Heart right ventricle (tissue), 16 donors: ENCODE results near the gene ID2. TPM values are rescaled to one million over a fixed set of nuclear protein-coding genes. Genes with fewer than 3 reads are reported as not detected.

Experiments
- ATAC-seq, 8 donors: fragments of 200-7000 bp; cut with Tn5 transposase; one replicate each; pipeline ENCODE4 v1.9.1; 2020; ENCODE audit warnings: mild to moderate bottlenecking in 8 of 8, moderate library complexity in 8 of 8, moderate number of reproducible peaks in 1 of 8
- DNase-seq, 2 donors: peaks; one replicate each; pipeline ENCODE4 v3.0.0-alpha.2; 2020
- H3K27ac ChIP-seq, 10 donors: fragments of 200-600 bp; sonication (generic) in 2 of 10; one replicate each; pipeline versions ENCODE4 v1.5.0 to v1.8.0; 2020 to 2022; ENCODE audit warnings: mild to moderate bottlenecking in 3 of 10
- H3K27me3 ChIP-seq, 7 donors: fragments of 200-600 bp; one replicate each; pipeline ENCODE4 v1.8.0; 2021 to 2022; ENCODE audit warnings: mild to moderate bottlenecking in 2 of 7
- H3K36me3 ChIP-seq, 9 donors: fragments of 200-600 bp; sonication (generic) in 1 of 9; one replicate each; pipeline versions ENCODE4 v1.5.0 to v1.8.0; 2020 to 2022; ENCODE audit warnings: mild to moderate bottlenecking in 2 of 9
- H3K4me1 ChIP-seq, 9 donors: fragments of 200-600 bp; sonication (generic) in 1 of 9; one replicate each; pipeline versions ENCODE4 v1.5.0 to v1.8.0; 2020 to 2022; ENCODE audit warnings: mild to moderate bottlenecking in 4 of 9
- H3K4me3 ChIP-seq, 10 donors: fragments of 200-600 bp; sonication (generic) in 2 of 10; one replicate each; pipeline versions ENCODE4 v1.5.0 to v1.8.0; 2020 to 2022; ENCODE audit warnings: mild to moderate bottlenecking in 7 of 10, moderate library complexity in 2 of 10
- H3K9me3 ChIP-seq, 11 donors: fragments of 200-600 bp in 10 of 11; sonication (generic) in 2 of 11; one replicate each; pipeline versions ENCODE4 v1.5.0 to v1.8.0; 2013 to 2022; ENCODE audit warnings: mild to moderate bottlenecking in 2 of 11, control low read depth in 1 of 11, moderate library complexity in 1 of 11
- CTCF ChIP-seq, 9 donors: fragments of 200-600 bp; sonication (generic) in 2 of 9; IDR thresholded peaks; one replicate each; pipeline versions ENCODE4 v1.5.0 to v1.8.0; 2021 to 2022; ENCODE audit warnings: antibody characterized with exemption in 9 of 9, mild to moderate bottlenecking in 5 of 9, moderate library complexity in 1 of 9
- WGBS, 2 donors: extraction: QIAGEN DNeasy Blood & Tissue Kit; methylation state at CpG; one replicate each; pipeline ENCODE4 v1.1.7; 2013; ENCODE audit warnings: inconsistent platforms in 1 of 2; 5-methylcytosine and 5-hydroxymethylcytosine counted together
- intact Hi-C, 10 donors: fragments of 100-400 bp; cut with DNase I; formaldehyde crosslinking; loops; one replicate each; pipeline versions ENCODE4 v1.11.1 to v1.14.2; 2022
- polyA plus RNA-seq, 2 donors: library from polyadenylated mRNA; stranded (reverse); fragments of 200-250 nt; gene quantifications; one replicate each; pipeline ENCODE4 v1.2.3, GENCODE V29; 2013
- total RNA-seq, 10 donors: library from RNA; stranded (reverse); fragmentation: NEBNext Ultra II Directional in 3 of 10; extraction: Animal tissue kit (Norgen Biotek cat#: 25700) in 3 of 10; gene quantifications; one replicate each; pipeline versions ENCODE4 v1.2.1 to v1.2.4, GENCODE V29; 2021 to 2023
- donor health status: Arrhythmogenic right ventricular cardiomyopathy.
- donor health status: ischemic (EF 13 %, LVEDD 7.1; RV severe dilation, severe dysfunction).
- donor health status: healthy with polysubstance abuse.
- donor health status: DM: no; HTN: yes; CAD: no.
- donor health status: DM: no; HTN: no; CAD: no.
- donor health status: ischemic (EF 25% LVEDD 6.9; RV normal size, moderate dysfunction).
- donor health status: ischemic (EF 25% LVEDD 5.7; RV mildly dilated, moderate dysfunction).
- donor health status: healthy.
- donor health status: DM: yes; HTN: yes; CAD: no.
- donor health status: Ischemic cardiomyopathy.
- donor health status: ischemic (EF 35%, LVEDD 5.7; RV mildly dilated, moderate dysfunction).
- donor health status: nonischemic (EF 11% LVEDD 7.7; RV severe dilation, severe dysfunction).
- donor health status: DM: yes; HTN: yes; CAD: no.
- donor health status: PGD.
- donor health status: ischemic (EF 29% LVEDD 5.4; RV normal size, mild dysfunction).
- donor health status: nonischemic (EF 23%, LVEDD 6.1; RV moderate dilation, normal function).

ID2 gene
- total and polyA plus RNA-seq, 12 donors: 20.8 to 113 (median 28.5) TPM

- Histone ChIP-seq H3K27me3 (no peaks in the 10 kb centered on the region), H3K36me3 (no peaks in the 10 kb centered on the region), H3K4me3 (no peak overlapping the region), H3K4me1 (peaks cover 0 to 13% (median 0%) of the 10 kb centered on the region in 9 donors), H3K9me3 (no peaks in the 10 kb centered on the region), H3K27ac (no peak overlapping the region)
- DNase-seq (no peak), ATAC-seq (peak in 3 of 8 donors; percentile 7 to 15 (median 9))
- 90 to 97% methylated on average over 47 to 51 of the region's 51 CpGs for WGBS, 2 donors
- intact Hi-C loops: no loop called here
- no peak for TF ChIP-seq CTCF (IDR thresholded peaks at IDR 0.05)
Measured at GRCh38 chr2:8645176-8645831, 36.6 kb upstream of the ID2 start.

DNA sequence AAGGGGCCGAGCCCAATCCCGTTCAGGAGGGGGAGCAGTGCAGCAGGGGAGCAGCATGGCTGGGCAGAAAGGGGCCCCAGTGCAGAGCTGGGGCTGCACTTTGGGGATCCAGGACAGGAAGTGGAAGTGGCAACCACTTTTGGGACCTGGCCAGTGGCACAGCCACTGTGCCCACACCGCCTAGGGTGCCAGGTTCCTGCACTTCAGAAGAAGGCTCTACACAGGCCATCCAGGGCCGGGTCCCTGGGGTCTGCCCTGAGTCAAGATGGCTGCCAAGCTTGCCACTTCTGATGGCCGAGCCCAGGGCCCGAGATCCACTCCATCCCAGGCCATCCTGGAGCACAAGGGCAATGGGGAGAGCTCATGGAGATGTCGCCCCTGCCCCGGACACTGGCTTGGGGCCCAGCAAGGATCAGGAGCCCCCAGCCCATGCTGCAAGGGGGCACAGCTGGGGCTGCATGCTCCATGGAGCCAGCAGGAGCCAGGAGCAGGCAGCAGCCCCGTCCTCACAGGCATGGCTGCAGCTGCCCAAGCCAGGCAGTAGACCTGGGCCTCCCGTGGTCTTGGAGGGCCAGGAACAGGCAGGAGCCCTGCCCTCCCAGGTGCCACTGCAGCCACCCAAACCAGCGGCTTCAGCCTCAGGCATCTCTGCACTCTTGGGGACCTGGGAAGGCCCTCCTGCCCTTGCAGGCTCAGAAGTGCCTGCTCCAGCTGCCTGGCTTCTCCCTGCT lies 35.0 kb upstream of the ID2 start:
- H3K27me3 ChIP-seq: no peaks in the 10 kb centered on the region
- 98% methylated on average over 11 of the region's 11 CpGs for whole genome bisulfite sequencing, 2 donors
- H3K27ac ChIP-seq: no peak overlapping the region
- intact Hi-C loops: no loop called here
- ATAC-seq (no peak), DNase-seq (no peak)
- H3K4me1 ChIP-seq: peaks cover 0 to 13% (median 0%) of the 10 kb centered on the region in 9 donors
- no peaks in the 10 kb centered on the region for H3K9me3 ChIP-seq
- TF ChIP-seq CTCF (IDR thresholded peaks at IDR 0.05): no peak
- H3K4me3 ChIP-seq: no peak overlapping the region
- H3K36me3 ChIP-seq: no peaks in the 10 kb centered on the region

GRCh38 chr2:8647462-8647857 lies 34.4 kb upstream of the ID2 start:
- H3K4me3 ChIP-seq: no peak overlapping the region
- peaks cover 0 to 13% (median 0%) of the 10 kb centered on the region in 9 donors for H3K4me1 ChIP-seq
- ATAC-seq: no peak
- no peak for DNase-seq
- H3K9me3 ChIP-seq: no peaks in the 10 kb centered on the region
- no peak for TF ChIP-seq CTCF (IDR thresholded peaks at IDR 0.05)
- intact Hi-C loops: no loop called here
- 95 to 100% methylated on average over 1 of the region's 1 CpG for WGBS, 2 donors
- no peaks in the 10 kb centered on the region for H3K36me3 ChIP-seq
- no peaks in the 10 kb centered on the region for H3K27me3 ChIP-seq
- H3K27ac ChIP-seq: no peak overlapping the region

DNA sequence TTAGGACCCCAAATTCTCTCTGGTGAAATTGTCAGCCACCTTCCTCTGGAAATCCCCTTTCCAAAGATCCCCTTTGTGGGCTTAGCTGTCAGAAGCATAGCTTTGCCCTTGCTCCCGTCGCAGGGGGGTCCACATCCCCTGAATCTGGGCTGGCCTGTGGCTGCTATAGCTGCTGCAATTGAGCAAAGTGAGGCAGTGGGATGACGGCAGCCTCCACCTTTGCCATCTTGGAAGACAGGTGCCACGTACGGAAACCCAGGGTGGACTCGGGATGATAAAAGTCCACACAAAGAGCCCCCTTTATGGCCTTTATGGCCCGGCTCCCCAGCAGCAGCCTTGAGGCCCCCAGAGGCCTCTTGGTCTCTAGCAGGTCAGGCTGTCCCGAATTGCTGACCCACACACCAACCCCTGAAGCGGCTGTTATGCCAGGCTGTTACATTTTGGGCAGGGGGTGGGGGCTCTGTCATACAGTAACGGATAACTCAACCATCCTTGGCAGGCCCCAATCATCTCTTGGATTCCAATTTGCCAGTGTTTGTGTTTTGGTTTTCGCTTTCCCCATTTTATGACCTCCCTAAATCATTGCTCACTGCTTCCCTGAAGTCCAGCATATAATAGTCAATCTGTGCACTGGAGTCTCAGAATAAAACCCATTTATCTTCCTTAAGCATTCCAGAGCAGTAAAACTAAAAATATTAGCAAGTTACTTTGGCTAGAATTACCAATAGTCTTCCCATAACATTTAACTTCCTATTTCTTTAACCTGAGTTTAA lies 33.2 kb upstream of the ID2 start:
- no peaks in the 10 kb centered on the region for H3K36me3 ChIP-seq
- WGBS, 2 donors: 92 to 97% methylated on average over 11 of the region's 11 CpGs
- no peaks in the 10 kb centered on the region for H3K9me3 ChIP-seq
- ATAC-seq (no peak), DNase-seq (no peak)
- H3K4me3 ChIP-seq: no peak overlapping the region
- H3K27me3 ChIP-seq: no peaks in the 10 kb centered on the region
- no peak for TF ChIP-seq CTCF (IDR thresholded peaks at IDR 0.05)
- peaks cover 0 to 13% (median 0%) of the 10 kb centered on the region in 9 donors for H3K4me1 ChIP-seq
- H3K27ac ChIP-seq: no peak overlapping the region
- intact Hi-C loops: no loop called here
